Measurements from ENCODE around the gene ALG12. TPM values are rescaled to one million over a fixed set of nuclear protein-coding genes. Genes with fewer than 3 reads are reported as not detected.
A peak's percentile ranks its signal among the peaks of the same experiment; 100 is the strongest.

ALG12 gene
- total and polyA plus RNA-seq, 2 of the 13 experiments (the other 11 are each of a cell fraction or from before 2014, with no cell fraction given), result 7.8 to 15.8 TPM

DNA sequence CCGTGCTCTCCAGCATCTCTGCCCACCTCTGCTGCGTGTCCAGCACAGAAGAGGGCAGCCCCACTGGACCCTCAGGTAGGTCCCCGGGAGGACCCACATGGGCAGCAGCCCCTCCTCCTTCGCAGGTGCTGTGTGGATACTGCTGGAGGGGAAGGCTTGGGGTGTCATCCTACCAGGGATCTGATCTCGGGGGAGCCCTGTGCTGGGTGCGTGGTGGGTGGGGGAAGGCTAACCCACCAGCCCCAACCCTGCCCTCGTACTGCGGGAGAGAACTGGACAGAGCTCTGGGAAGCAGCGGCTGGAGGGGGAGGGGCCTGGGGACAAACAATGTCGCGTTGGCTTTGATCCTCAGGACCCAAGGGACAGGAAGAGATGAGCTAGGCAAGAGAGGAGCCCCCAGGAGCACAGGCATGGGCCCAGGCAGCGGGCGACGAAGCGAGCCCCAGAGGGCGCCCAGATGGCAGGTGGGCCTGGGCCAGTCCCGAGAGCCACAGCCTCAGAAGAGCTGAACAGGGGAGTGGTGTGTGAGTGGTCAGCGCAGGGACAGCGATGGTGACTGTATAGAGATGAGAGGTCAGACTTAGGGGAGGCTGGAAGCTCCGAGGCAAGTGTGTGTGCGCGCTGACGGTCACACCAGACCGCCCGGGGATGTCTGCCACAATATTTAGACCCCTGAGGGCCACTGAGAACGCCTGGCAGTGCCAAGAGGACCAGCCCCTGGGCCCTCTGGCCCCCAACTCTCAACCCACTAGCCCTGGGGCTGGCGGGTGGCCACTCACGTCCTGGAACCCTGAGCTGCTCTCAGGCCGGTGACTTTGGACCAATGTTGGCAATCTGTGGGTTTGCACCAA, 40.9 kb upstream of the ALG12 start (continued):
- TF ChIP-seq, protein P1, sequence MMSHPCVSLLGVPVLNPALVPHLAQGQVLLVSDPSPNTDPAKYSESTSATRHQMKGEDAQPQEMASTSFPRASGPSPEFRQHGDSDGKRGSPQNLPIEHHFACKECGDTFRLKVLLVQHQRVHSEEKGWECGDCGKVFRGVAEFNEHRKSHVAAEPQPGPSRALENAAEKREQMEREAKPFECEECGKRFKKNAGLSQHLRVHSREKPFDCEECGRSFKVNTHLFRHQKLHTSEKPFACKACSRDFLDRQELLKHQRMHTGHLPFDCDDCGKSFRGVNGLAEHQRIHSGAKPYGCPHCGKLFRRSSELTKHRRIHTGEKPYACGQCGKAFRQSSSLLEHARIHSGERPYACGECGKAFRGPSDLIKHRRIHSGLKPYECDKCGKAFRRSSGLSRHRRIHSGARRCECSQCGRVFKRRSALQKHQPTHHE (CRISPR knock-in tag; IDR thresholded peaks at IDR 0.05; ENCODE audit: borderline replicate concordance), result no peak
- no peak for TF ChIP-seq ZNF644 (CRISPR knock-in tag; IDR thresholded peaks at IDR 0.05; ENCODE audit: low read depth)
- TF ChIP-seq ZNF543 (CRISPR knock-in tag; IDR thresholded peaks at IDR 0.05), result no peak
- no peak; the same call in 1 of the 2 replicates for TF ChIP-seq ARHGAP35 (CRISPR knock-in tag; IDR thresholded peaks at IDR 0.05; ENCODE audit: borderline replicate concordance)
- TF ChIP-seq RELA (CRISPR knock-in tag; IDR thresholded peaks at IDR 0.05), result no peak
- TF ChIP-seq EP300 (IDR thresholded peaks at IDR 0.05; ENCODE audit: low read depth in 2 of 2, low read length in 2 of 2), result 0 out of 4 replicates have a peak, but pooled peaks of 1 of the 2 experiments have one; percentile 20
- peak; percentile 24; the same call in 1 of the 2 replicates for TF ChIP-seq EP300 (CRISPR knock-in tag; IDR thresholded peaks at IDR 0.05; ENCODE audit: borderline replicate concordance)
- no peak for TF ChIP-seq ZNF225 (CRISPR knock-in tag; IDR thresholded peaks at IDR 0.05)
- no peak for TF ChIP-seq ZNF672 (CRISPR knock-in tag; IDR thresholded peaks at IDR 0.05)
- TF ChIP-seq HDAC6 (IDR thresholded peaks at IDR 0.05; ENCODE audit: low read depth, low read length), result no peak
- no peak for TF ChIP-seq SMAD3 (CRISPR knock-in tag; IDR thresholded peaks at IDR 0.05)
- TF ChIP-seq ZC3H4 (CRISPR knock-in tag; IDR thresholded peaks at IDR 0.05; ENCODE audit: borderline replicate concordance), result peak; percentile 90
- TF ChIP-seq ZNF263 (CRISPR knock-in tag; IDR thresholded peaks at IDR 0.05), result peak; percentile 87
- peak; percentile 63; the same call in 1 of the 2 replicates for TF ChIP-seq ZXDC (CRISPR knock-in tag; IDR thresholded peaks at IDR 0.05)
- TF ChIP-seq DNMT1 (CRISPR knock-in tag; IDR thresholded peaks at IDR 0.05), result no peak
- peak; percentile 56 for TF ChIP-seq MAX (IDR thresholded peaks at IDR 0.05)
- TF ChIP-seq PAWR (CRISPR knock-in tag; IDR thresholded peaks at IDR 0.05; ENCODE audit: borderline replicate concordance), result no peak
- 0 out of 2 replicates have a peak, but pooled peaks have one; percentile 23 for TF ChIP-seq NFYC (CRISPR knock-in tag; IDR thresholded peaks at IDR 0.05)
- TF ChIP-seq GATAD2A (CRISPR knock-in tag; IDR thresholded peaks at IDR 0.05), result peak; percentile 61; the same call in 1 of the 2 replicates
- TF ChIP-seq RARG (CRISPR knock-in tag; IDR thresholded peaks at IDR 0.05; ENCODE audit: low read depth), result no peak
- no peak for TF ChIP-seq SIX1 (CRISPR knock-in tag; IDR thresholded peaks at IDR 0.05; ENCODE audit: borderline replicate concordance)
- peak; percentile 35; the same call in 1 of the 2 replicates for TF ChIP-seq SIN3A (IDR thresholded peaks at IDR 0.05; ENCODE audit: borderline replicate concordance, low read depth, low read length)
- TF ChIP-seq ZSCAN21 (CRISPR knock-in tag; IDR thresholded peaks at IDR 0.05; ENCODE audit: borderline replicate concordance), result peak; percentile 49; the same call in 1 of the 2 replicates
- TF ChIP-seq SOX13 (IDR thresholded peaks at IDR 0.05), result no peak
- peak in 1 of 2 experiments; percentile 77; a peak in 2 of 4 replicates for TF ChIP-seq SOX13 (CRISPR knock-in tag; conservative IDR thresholded peaks at IDR 0.05 in 1 of 2, IDR thresholded peaks at IDR 0.05 in 1 of 2)
